ENCODE results near the gene CLIP2.
"Not testable (repeated sequence)": the region's sequence is repeated elsewhere in the genome, so short reads cannot be mapped to it uniquely, and the experiment has no call there.

CLIP2 gene

GRCh38 chr7:74430961-74431466 is 141.8 kb downstream of the CLIP2 start:
- no peak for DNase-seq (ENCODE audit: low spot score)

DNA sequence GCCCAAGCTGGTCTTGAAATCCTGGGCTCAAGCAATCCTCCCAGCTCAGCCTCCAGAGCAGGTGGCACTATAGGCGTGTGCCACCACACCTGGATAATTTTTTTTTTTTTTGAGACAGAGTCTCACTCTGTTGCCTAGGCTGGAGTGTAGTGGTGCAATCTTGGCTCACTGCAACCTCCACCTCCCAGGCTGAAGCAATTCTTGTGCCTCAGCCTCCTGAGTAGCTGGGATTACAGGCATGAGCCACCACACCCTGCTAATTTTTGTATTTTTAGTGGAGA is 148.0 kb downstream of the CLIP2 start:
- DNase-seq (ENCODE audit: low spot score), result not testable (repeated sequence)

DNA sequence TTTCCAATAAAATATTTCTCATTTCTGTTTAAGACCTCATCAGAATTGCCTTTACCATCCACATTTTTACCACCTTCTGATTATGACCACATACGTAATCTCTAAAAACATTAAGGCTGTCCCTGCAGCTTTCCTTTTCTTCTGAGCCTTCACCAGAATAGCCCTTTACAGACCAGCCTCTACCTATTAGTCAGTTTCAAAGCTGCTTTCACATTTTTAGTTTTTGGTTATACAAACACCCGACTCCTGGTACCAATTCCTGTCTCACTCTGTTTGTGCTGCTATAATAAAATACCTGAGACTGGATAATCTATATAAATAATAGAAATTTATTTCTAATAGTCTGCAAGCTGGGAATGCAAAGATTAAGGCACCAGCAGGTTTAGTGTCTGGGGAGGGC is 149.1 kb downstream of the CLIP2 start:
- no peak for DNase-seq (ENCODE audit: low spot score)

GRCh38 chr7:74439541-74439940 is 150.3 kb downstream of the CLIP2 start:
- no peak for DNase-seq (ENCODE audit: low spot score)

DNA sequence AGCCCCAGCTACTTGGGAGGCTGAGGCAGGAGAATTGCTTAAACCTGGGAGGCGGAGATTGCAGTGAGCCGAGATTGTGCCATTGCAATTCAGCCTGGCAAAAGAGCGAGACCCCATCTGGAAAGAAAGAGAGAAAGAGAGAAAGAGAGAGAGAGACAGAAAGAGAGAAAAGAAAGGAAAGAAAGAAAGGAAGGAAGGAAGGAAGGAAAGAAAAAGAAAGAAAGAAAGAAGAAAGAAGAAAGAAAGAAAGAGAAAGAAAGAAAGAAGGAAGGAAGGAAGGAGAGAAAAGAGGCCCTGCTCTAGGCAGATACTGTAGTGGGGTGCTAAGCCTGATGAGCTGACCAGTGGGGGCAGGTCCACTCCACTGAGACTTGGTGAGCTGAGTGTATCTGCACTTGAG is 150.9 kb downstream of the CLIP2 start:
- not testable (repeated sequence) for DNase-seq (ENCODE audit: low spot score)

- no peak for DNase-seq (ENCODE audit: low spot score)
Measured at GRCh38 chr7:74441801-74442200, 152.6 kb downstream of the CLIP2 start.

DNA sequence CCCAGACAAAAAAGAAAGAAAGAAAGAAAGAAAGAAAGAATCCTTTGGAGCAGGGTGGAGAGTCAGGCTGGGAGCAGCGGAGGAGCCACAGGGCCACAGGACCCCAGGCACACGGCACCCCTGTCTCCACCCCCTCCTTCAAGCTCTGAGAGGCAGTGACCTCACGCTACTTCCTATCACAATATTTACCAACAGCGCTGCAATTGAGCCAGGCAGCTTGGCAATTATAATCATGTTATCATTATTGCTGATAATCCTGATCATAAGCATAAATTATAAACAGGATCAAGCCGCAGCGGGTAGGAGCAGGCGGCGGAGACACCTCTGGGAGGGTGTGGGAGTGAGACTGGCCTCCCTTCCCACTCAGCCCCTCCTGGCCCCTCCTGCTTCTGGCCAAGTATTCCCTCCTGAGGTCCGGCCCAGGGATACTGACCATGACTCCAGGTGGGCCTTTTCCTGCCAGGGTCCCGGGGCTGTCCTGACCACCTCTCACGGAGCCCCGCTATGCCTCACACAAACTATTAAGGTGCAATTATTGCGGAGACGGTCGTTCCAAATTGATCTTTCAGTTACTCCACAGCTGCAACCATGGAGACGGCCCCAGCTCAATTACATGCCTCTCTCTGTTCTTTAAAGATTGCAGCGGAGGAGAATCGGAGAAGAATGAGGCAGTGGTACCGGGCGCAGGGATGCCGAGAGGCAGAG is 154.5 kb downstream of the CLIP2 start:
- DNase-seq (ENCODE audit: low spot score), result no peak

GRCh38 chr7:74449144-74449543 is 159.9 kb downstream of the CLIP2 start:
- DNase-seq (ENCODE audit: low spot score), result no peak

DNA sequence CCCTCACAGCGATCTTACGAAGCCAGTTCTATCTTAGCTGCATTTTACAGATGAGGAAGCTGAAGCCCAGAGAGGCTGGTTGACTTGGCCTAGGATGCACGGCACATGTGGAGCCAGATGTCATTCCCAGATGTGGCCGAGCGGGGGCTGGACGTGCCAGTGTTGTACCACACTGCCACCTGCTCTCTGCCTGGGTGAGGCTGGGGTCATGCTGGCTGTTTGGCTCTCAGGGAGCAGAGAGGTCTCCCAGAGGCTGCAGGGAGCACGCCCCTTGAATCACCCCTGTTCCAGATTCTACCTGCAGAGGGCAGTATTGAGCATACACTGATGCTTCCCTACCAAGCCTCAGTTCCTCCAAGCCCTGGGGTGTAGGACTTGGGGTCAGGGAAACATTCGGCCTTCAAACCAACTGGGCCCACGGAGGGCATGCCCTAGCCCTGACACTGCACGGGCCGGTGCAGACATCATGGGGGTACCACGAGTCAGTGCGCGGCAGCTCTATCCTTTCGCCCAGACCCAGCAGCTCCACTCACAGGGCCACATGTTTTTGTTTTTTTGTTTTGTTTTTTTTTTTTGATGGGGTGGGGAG is 160.7 kb downstream of the CLIP2 start:
- peak; percentile 73 for DNase-seq (ENCODE audit: low spot score)

DNA sequence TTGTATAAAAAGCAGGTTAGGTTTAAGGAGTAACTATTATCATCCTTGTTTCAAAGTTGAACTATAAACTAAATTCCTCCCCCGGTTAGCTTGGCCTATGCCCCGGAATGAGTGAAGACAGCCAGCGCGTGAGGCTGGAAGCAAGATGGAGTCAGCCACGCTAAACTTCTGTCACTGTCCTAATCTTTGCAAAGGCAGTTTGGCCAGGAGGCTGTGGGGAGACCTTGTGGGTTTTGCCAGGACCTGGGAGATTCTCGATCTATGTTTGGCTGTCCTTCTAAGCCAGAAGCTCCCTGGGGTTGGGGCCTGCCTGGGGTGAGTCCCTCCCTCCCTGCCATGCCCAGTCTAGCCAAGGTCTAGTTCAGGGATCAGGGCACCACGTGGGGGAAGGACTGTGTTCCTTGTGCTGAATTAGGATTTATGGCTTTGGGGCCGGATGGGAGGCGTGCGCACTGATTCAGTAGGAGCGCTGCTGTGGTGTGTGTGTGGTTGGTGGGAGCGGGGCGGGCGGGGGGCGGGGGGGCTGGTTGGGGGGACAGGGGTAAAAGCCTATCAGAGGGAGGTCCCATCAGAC is 163.6 kb downstream of the CLIP2 start:
- no peak for DNase-seq (ENCODE audit: low spot score)

DNA sequence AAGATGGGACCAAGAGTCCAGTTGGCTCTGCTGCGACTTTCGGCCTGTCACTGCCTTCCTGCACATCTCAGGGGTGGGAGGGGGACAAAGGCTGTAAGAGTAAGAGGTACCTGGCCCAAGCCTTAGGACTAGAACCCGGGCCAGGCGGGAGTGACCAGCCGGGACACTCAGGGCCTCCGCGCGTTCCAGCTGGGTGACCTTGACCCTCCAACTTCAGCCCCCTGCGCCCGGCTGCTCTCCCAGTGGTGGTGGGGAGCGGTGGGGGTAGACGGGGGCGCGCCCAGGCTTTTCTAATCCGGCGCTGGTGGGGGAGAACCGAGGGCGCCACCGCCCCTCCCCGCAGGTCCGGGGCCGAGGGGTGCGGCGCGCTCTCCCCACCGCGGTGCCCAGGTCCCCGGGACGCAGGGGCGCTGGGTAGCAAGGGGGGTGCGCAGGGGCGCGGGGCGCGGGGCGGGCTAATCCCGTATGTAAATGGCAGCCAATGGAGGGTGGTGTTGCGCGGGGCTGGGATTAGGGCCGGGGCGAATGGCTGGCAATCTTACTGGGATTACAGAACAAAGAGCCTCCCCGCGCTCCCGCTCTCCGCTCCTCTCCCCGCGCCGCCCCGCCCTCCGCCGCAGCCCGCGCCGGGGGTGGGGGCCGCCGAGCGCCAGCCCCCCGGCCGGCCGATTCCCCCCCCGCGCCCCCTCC is 164.3 kb downstream of the CLIP2 start, which contains the start of gene GTF2IRD1:
Gene GTF2IRD1 (plus strand): TSS at position 585 of the 690 bp plus-strand sequence. CDS start 54,175 bp downstream, outside the sequence.
- peak; percentile 40 for DNase-seq (ENCODE audit: low spot score)

- DNase-seq (ENCODE audit: low spot score), result no peak
Measured at GRCh38 chr7:74454021-74454924, 165.1 kb downstream of the CLIP2 start.

DNA sequence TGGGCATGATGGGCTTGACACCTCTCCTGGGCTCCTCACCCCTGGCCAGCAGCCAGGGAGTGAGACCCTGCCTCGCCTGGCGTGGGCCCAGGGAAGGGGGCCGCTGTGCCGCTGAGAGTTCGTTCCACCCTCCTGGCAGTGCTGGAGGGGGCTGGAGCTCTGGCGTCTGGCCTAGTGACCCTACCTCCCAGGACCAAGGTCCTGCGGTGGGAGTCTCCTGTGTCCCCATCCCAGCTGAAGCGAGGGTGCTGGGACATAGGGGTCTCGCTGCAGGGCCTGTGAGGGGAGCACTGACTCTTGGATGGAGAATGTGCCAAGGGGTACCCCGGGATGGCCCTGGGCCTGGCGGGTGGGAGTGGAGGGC is 165.7 kb downstream of the CLIP2 start:
- DNase-seq (ENCODE audit: low spot score), result no peak

DNA sequence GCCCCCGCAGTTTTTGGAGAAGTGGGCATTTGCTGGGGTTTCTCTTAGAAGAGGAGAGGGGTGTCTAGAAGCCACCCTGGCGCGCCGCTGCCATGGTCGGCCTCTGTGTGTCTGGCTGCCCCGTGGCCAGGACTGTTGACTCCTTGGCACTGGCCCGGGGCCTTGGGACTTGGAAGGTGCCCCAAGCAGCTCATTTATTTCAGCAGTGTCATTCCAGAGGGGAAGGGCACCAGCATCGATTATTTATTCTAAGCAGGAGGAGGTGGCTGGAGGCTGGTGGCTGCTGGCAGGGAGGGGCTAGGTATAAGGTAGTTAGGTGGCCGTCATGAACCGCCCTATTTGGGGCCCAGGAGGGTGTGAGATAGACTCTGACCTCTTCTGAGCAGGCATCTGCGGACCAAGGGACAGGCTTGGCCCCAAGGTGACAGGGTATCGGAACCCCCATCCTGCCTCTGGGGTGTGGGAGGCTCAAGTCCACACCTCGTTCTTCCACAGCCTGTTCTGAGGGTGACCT is 166.1 kb downstream of the CLIP2 start:
- DNase-seq (ENCODE audit: low spot score), result no peak

Data from CD4-positive, alpha-beta T cell treated with Interleukin-15 for 4 hours (primary cell).